ENCODE measurements around the gene NCOA5. TPM values are rescaled to one million over a fixed set of nuclear protein-coding genes. Genes with fewer than 3 reads are reported as not detected.

NCOA5 gene
- total RNA-seq, 3 donors from 2014 or later (not counting 1 experiment from before 2014, with no cell fraction given), result 8.8 to 18.4 (median 18.0) TPM

DNA sequence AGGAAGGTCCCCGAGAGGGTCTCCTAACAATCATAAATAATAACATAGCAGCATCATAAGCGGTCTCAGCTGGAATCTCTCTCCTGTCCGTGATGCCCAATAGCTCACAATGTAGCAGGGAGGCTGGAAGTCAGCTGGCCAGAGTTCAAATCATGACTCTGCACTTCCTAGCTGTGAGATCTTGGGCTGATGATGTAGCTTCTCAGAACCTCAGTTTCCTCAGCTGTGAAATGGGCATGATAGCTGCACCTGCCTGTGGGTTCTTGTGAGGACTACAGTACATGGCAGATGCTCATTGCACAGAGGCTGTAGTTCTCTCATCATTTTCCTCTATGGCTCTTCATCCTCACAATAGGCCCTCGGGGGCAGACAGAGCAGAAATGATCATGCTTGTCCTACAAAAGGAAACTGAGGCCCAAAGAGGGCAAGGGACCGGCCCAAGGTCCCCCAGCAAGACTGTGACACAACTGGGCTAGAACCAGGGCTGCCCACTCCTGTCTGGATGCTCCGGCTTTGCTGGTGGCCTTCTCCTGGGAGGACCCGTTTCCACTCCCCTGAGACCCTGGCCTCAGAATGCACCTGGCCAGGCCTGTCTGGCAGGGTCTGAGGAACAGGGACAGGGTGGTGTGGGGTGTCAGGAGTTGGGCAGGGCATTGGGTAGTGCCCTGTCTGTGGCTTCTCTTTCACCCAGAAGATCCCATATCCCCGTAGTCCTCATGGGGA lies 43.0 kb downstream of the NCOA5 start:
- TF ChIP-seq, protein P1, sequence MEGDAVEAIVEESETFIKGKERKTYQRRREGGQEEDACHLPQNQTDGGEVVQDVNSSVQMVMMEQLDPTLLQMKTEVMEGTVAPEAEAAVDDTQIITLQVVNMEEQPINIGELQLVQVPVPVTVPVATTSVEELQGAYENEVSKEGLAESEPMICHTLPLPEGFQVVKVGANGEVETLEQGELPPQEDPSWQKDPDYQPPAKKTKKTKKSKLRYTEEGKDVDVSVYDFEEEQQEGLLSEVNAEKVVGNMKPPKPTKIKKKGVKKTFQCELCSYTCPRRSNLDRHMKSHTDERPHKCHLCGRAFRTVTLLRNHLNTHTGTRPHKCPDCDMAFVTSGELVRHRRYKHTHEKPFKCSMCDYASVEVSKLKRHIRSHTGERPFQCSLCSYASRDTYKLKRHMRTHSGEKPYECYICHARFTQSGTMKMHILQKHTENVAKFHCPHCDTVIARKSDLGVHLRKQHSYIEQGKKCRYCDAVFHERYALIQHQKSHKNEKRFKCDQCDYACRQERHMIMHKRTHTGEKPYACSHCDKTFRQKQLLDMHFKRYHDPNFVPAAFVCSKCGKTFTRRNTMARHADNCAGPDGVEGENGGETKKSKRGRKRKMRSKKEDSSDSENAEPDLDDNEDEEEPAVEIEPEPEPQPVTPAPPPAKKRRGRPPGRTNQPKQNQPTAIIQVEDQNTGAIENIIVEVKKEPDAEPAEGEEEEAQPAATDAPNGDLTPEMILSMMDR (IDR thresholded peaks at IDR 0.05), result no peak
- H3K9me3 ChIP-seq (ENCODE audit: control insufficient read depth, insufficient read depth, low read length), result no peaks in the 10 kb centered on the region
- Mint-ChIP-seq H3K27ac (no peak overlapping the region), H3K36me3 (no peaks in the 10 kb centered on the region), H3K9me3 (no peaks in the 10 kb centered on the region), H3K4me1 (no peaks in the 10 kb centered on the region), H3K27me3 (ENCODE audit: low read depth in 2 of 2) (peaks cover 35 to 47% of the 10 kb centered on the region in 2 donors), H3K4me3 (no peak overlapping the region)
- no peaks in the 10 kb centered on the region for H3K36me3 ChIP-seq (ENCODE audit: control insufficient read depth, insufficient read depth, low read length)
- peaks cover 3% of the 10 kb centered on the region for H3K27me3 ChIP-seq (ENCODE audit: control insufficient read depth, insufficient read depth, low read length)
- WGBS (ENCODE audit: insufficient coverage), result 81% methylated on average over 8 of the region's 8 CpGs
- H3K4me3 ChIP-seq (ENCODE audit: low read length), result no peak overlapping the region
- intact Hi-C loops (cut with micrococcal nuclease), result no loop called here
- H3K27ac ChIP-seq (ENCODE audit: low read length), result no peak overlapping the region
- no peaks in the 10 kb centered on the region for H3K4me1 ChIP-seq (ENCODE audit: control insufficient read depth, insufficient read depth, low read length)
- DNase-seq (no peak), ATAC-seq (no peak)

DNA sequence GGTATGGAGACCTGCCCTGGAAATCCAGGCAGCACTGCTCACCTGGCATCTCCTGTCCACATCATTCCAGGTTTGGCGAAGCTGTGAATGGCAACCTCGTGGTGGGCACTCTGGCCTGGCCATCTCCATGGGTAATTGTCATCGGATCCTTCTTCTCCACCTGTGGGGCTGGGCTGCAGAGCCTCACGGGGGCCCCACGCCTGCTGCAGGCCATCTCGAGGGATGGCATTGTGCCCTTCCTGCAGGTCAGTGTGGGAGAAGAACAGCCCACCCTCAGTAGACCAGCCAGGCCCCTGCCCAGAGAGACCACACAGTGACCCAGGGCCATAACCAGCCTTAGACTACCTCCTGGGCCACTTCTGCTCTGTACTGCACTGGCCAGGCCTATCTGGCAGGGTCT lies 44.9 kb downstream of the NCOA5 start:
- Mint-ChIP-seq H3K4me3 (no peak overlapping the region), H3K9me3 (no peaks in the 10 kb centered on the region), H3K36me3 (no peaks in the 10 kb centered on the region), H3K4me1 (no peaks in the 10 kb centered on the region), H3K27ac (no peak overlapping the region), H3K27me3 (ENCODE audit: low read depth in 2 of 2) (peaks cover 34 to 36% of the 10 kb centered on the region in 2 donors)
- ATAC-seq (no peak), DNase-seq (no peak)
- H3K27ac ChIP-seq (ENCODE audit: low read length), result no peak overlapping the region
- intact Hi-C loops (cut with micrococcal nuclease), result no loop called here
- H3K27me3 ChIP-seq (ENCODE audit: control insufficient read depth, insufficient read depth, low read length), result peaks cover 3% of the 10 kb centered on the region
- H3K4me3 ChIP-seq (ENCODE audit: low read length), result no peak overlapping the region
- H3K9me3 ChIP-seq (ENCODE audit: control insufficient read depth, insufficient read depth, low read length), result no peaks in the 10 kb centered on the region
- H3K36me3 ChIP-seq (ENCODE audit: control insufficient read depth, insufficient read depth, low read length), result no peaks in the 10 kb centered on the region
- TF ChIP-seq, protein P1 (IDR thresholded peaks at IDR 0.05), result no peak
- no peaks in the 10 kb centered on the region for H3K4me1 ChIP-seq (ENCODE audit: control insufficient read depth, insufficient read depth, low read length)
- 75% methylated on average over 6 of the region's 6 CpGs for WGBS (ENCODE audit: insufficient coverage)

- Mint-ChIP-seq H3K36me3 (no peaks in the 10 kb centered on the region), H3K27me3 (ENCODE audit: low read depth in 2 of 2) (peaks cover 29 to 32% of the 10 kb centered on the region in 2 donors), H3K9me3 (no peaks in the 10 kb centered on the region), H3K4me1 (no peaks in the 10 kb centered on the region), H3K4me3 (no peak overlapping the region), H3K27ac (no peak overlapping the region)
- Histone ChIP-seq H3K27me3 (ENCODE audit: control insufficient read depth, insufficient read depth, low read length) (peaks cover 3% of the 10 kb centered on the region), H3K36me3 (ENCODE audit: control insufficient read depth, insufficient read depth, low read length) (no peaks in the 10 kb centered on the region), H3K9me3 (ENCODE audit: control insufficient read depth, insufficient read depth, low read length) (no peaks in the 10 kb centered on the region), H3K4me3 (ENCODE audit: low read length) (no peak overlapping the region), H3K27ac (ENCODE audit: low read length) (no peak overlapping the region), H3K4me1 (ENCODE audit: control insufficient read depth, insufficient read depth, low read length) (no peaks in the 10 kb centered on the region)
- 55% methylated on average over 7 of the region's 7 CpGs for WGBS (ENCODE audit: insufficient coverage)
- intact Hi-C loops (cut with micrococcal nuclease), result no loop called here
- DNase-seq (no peak), ATAC-seq (no peak)
- TF ChIP-seq, protein P1 (IDR thresholded peaks at IDR 0.05), result no peak
These were observed 46.2 kb downstream of the NCOA5 start for GRCh38 chr20:46043556-46043955.
